Lung (tissue), 12 donors: ENCODE results near the gene CAMK2B. TPM values are rescaled to one million over a fixed set of nuclear protein-coding genes. Genes with fewer than 3 reads are reported as not detected.

ENCODE experiments used
- ATAC-seq: fragments of 200-7000 bp; cut with Tn5 transposase; one replicate; pipeline ENCODE4 v1.9.1; 2020; ENCODE audit warnings: moderate number of reproducible peaks; ENCODE audit not compliant: insufficient read depth, low FRiP score
- DNase-seq, 3 donors: peaks; one replicate each; pipeline ENCODE4 v3.0.0-alpha.2; 2013 to 2017
- H3K27ac ChIP-seq, 2 donors: one replicate each; pipeline ENCODE4 v1.5.1; 2013; ENCODE audit warnings: mild to moderate bottlenecking in 2 of 2, moderate library complexity in 2 of 2, control low read depth in 1 of 2, inconsistent platforms in 1 of 2, low read depth in 1 of 2, low read length in 1 of 2
- H3K27me3 ChIP-seq, 3 donors: one replicate each; pipeline ENCODE4 v1.5.1; 2013; ENCODE audit warnings: low read length in 2 of 3; ENCODE audit not compliant: control insufficient read depth in 3 of 3, insufficient read depth in 3 of 3
- H3K36me3 ChIP-seq, 4 donors: one replicate each; pipeline ENCODE4 v1.5.1; 2013; ENCODE audit warnings: low read length in 4 of 4, mild to moderate bottlenecking in 1 of 4, moderate library complexity in 1 of 4; ENCODE audit not compliant: control insufficient read depth in 4 of 4, insufficient read depth in 4 of 4
- H3K4me1 ChIP-seq, 5 donors: one replicate each; pipeline ENCODE4 v1.5.1; 2013; ENCODE audit warnings: low read length in 5 of 5, mild to moderate bottlenecking in 2 of 5, moderate library complexity in 1 of 5; ENCODE audit not compliant: control insufficient read depth in 5 of 5, insufficient read depth in 5 of 5
- H3K4me3 ChIP-seq: one replicate; pipeline ENCODE4 v1.5.1; 2013; ENCODE audit warnings: mild to moderate bottlenecking, control low read depth, moderate library complexity
- H3K9ac ChIP-seq, 2 donors: one replicate each; pipeline ENCODE4 v1.5.1; 2013; ENCODE audit warnings: low read length in 2 of 2, control low read depth in 1 of 2; ENCODE audit not compliant: insufficient read depth in 1 of 2
- H3K9me3 ChIP-seq, 4 donors: one replicate each; pipeline ENCODE4 v1.5.1; 2013; ENCODE audit warnings: low read length in 3 of 4, mild to moderate bottlenecking in 1 of 4, moderate library complexity in 1 of 4; ENCODE audit not compliant: control insufficient read depth in 4 of 4, insufficient read depth in 3 of 4
- WGBS, 2 donors: extraction: QIAGEN DNeasy Blood & Tissue Kit; methylation state at CpG; one replicate each; pipeline ENCODE4 v1.1.7; 2013; 5-methylcytosine and 5-hydroxymethylcytosine counted together
- polyA plus RNA-seq, 2 donors: library from polyadenylated mRNA; stranded (reverse); fragments of 200-250 nt; gene quantifications; one replicate each; pipeline ENCODE4 v1.2.1, GENCODE V29; 2013
- total RNA-seq, 2 donors: library from RNA; depleted of rRNA in 1 of 2; stranded (reverse); fragments of >200 nt in 1 of 2; gene quantifications; one replicate each; pipeline ENCODE4 v1.2.1, GENCODE V29; 2014 to 2021
- TF ChIP-seq, protein P1 (sequence below): IDR thresholded peaks from 2 replicates; pipeline ENCODE4 v1.5.1; 2012; ENCODE audit warnings: mild to moderate bottlenecking; ENCODE audit errors: control extremely low read depth, extremely low read depth
- donor health status: control.
- donor health status: control.
- donor health status: Bipolar disorder and iron deficiency.
- donor health status: healthy.
- donor health status: DM: yes; HTN: yes; CAD: no.

Gene CAMK2B
- total and polyA plus RNA-seq, 4 donors = 0.12 to 0.80 (median 0.33) TPM

DNA sequence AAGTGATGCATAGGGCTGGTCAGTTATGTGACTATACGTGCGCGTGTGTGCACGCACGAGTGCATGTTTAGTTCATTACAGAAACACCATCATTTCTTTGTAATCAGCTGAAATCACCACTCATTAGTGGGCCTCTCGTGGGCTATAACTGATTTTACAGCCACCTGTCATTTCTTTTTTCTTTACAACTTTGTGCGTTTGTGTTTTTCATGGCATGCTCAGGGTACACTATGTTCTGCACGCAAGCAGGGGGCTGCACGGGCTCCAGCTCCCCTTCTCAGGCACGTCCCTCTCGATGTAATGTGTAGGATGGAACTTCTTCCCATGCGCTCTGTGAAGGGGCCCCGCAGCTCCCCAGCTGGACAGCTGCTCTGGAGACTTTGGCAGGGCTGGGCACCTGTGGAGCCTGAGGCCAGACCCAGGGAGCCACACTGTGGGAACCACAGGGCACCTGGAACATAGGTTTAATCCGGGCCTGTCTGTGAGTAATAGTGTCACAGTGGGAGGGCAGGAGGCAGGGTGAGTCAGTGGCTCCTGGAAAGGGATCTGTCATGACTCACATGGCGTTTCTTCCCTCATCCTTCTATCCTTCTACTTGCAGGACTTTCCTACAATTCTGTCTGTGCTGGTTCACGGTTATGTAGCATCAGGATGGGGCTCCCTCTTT is 141.1 kb downstream of the CAMK2B start:
- peaks cover 0 to 5% (median 0%) of the 10 kb centered on the region in 3 donors for H3K27me3 ChIP-seq
- DNase-seq (no peak), ATAC-seq (no peak)
- H3K36me3 ChIP-seq = no peaks in the 10 kb centered on the region
- H3K4me3 ChIP-seq = no peak overlapping the region
- peaks cover 0 to 13% (median 5%) of the 10 kb centered on the region in 5 donors for H3K4me1 ChIP-seq
- TF ChIP-seq, protein P1, sequence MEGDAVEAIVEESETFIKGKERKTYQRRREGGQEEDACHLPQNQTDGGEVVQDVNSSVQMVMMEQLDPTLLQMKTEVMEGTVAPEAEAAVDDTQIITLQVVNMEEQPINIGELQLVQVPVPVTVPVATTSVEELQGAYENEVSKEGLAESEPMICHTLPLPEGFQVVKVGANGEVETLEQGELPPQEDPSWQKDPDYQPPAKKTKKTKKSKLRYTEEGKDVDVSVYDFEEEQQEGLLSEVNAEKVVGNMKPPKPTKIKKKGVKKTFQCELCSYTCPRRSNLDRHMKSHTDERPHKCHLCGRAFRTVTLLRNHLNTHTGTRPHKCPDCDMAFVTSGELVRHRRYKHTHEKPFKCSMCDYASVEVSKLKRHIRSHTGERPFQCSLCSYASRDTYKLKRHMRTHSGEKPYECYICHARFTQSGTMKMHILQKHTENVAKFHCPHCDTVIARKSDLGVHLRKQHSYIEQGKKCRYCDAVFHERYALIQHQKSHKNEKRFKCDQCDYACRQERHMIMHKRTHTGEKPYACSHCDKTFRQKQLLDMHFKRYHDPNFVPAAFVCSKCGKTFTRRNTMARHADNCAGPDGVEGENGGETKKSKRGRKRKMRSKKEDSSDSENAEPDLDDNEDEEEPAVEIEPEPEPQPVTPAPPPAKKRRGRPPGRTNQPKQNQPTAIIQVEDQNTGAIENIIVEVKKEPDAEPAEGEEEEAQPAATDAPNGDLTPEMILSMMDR = no peak
- H3K27ac ChIP-seq = no peak overlapping the region
- 81 to 85% methylated on average over 16 of the region's 16 CpGs for WGBS, 2 donors
- no peak overlapping the region for H3K9ac ChIP-seq
- peaks cover 0 to 11% (median 2%) of the 10 kb centered on the region in 4 donors for H3K9me3 ChIP-seq

DNA sequence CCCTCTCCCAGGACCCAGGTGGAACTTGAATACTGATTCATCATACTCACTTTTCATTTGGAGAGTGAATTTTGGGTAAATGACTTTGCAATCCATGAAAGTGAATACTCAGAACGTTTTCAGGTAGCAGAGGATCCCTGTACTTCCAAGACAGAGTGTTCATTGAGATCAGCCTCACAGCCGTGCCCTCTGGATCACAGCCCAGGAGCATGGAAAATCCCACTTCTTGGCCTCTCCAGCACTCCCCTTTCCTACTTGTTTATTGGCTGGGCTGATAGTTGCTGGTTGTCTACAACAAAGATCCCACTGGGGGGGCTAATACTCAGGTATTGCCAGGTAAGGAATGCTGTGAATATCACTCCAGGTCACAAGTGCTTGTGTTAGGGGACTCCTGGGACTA is 142.0 kb downstream of the CAMK2B start:
- H3K27me3 ChIP-seq = peaks cover 0 to 5% (median 0%) of the 10 kb centered on the region in 3 donors
- no peak overlapping the region for H3K4me3 ChIP-seq
- ATAC-seq (no peak), DNase-seq (no peak)
- 43 to 68% methylated on average over 2 of the region's 2 CpGs for WGBS, 2 donors
- peaks cover 0 to 11% (median 2%) of the 10 kb centered on the region in 4 donors for H3K9me3 ChIP-seq
- TF ChIP-seq, protein P1 = no peak
- no peak overlapping the region for H3K27ac ChIP-seq
- H3K36me3 ChIP-seq = no peaks in the 10 kb centered on the region
- no peak overlapping the region for H3K9ac ChIP-seq
- peaks cover 0 to 11% (median 5%) of the 10 kb centered on the region in 5 donors for H3K4me1 ChIP-seq

GRCh38 chr7:44182827-44183226 is 142.6 kb downstream of the CAMK2B start:
- H3K36me3 ChIP-seq = no peaks in the 10 kb centered on the region

More at GRCh38 chr7:44182827-44183226, 142.6 kb downstream of the CAMK2B start:
- Histone ChIP-seq H3K9me3 (peaks cover 0 to 11% (median 2%) of the 10 kb centered on the region in 4 donors), H3K27ac (no peak overlapping the region), H3K4me3 (no peak overlapping the region), H3K27me3 (peaks cover 0 to 5% (median 0%) of the 10 kb centered on the region in 3 donors), H3K9ac (no peak overlapping the region), H3K4me1 (peaks cover 0 to 5% (median 4%) of the 10 kb centered on the region in 5 donors)
- TF ChIP-seq, protein P1 = no peak
- 79 to 88% methylated on average over 5 of the region's 5 CpGs for WGBS, 2 donors
- ATAC-seq (no peak), DNase-seq (no peak)
